Astrocyte of the spinal cord (primary cell): Measurements from ENCODE around the gene MTREX.

Source experiments
- DNase-seq: peaks from one replicate; pipeline ENCODE4 v3.0.0; 2011; ENCODE audit warnings: low read depth, low spot score
- H3K4me3 ChIP-seq: 2 replicates; pipeline ENCODE4 v1.5.1; 2011; ENCODE audit warnings: low read depth, mild to moderate bottlenecking, low read length, moderate library complexity
- CTCF ChIP-seq: IDR thresholded peaks from 2 replicates; pipeline ENCODE4 v1.5.1; 2012; ENCODE audit warnings: low read depth, mild to moderate bottlenecking, low read length, inconsistent platforms
- in situ Hi-C: cut with HindIII; loops from 2 replicates; pipeline ENCODE4 v1.10.0; 2017; ENCODE audit warnings: low sequenced_read_pairs

The MTREX gene

GRCh38 chr5:55459572-55459971, 151.8 kb downstream of the MTREX start:
- TF ChIP-seq CTCF, result no peak
- H3K4me3 ChIP-seq, result no peak overlapping the region
- in situ Hi-C loops, result no loop called here
- DNase-seq, result no peak

GRCh38 chr5:55463613-55464012, 155.8 kb downstream of the MTREX start:
- no peak for DNase-seq
- in situ Hi-C loops, result no loop called here
- no peak overlapping the region for H3K4me3 ChIP-seq
- TF ChIP-seq CTCF, result no peak

GRCh38 chr5:55467862-55468551, 160.2 kb downstream of the MTREX start:
- TF ChIP-seq CTCF, result no peak
- DNase-seq, result no peak
- in situ Hi-C loops, result no loop called here
- no peak overlapping the region for H3K4me3 ChIP-seq

GRCh38 chr5:55469839-55470238, 162.1 kb downstream of the MTREX start:
- no peak for DNase-seq
- H3K4me3 ChIP-seq, result no peak overlapping the region
- no peak for TF ChIP-seq CTCF
- in situ Hi-C loops, result no loop called here

- in situ Hi-C loops, result no loop called here
- TF ChIP-seq CTCF, result no peak
- no peak overlapping the region for H3K4me3 ChIP-seq
- no peak for DNase-seq
Observed at GRCh38 chr5:55470282-55470681, 162.5 kb downstream of the MTREX start.

- TF ChIP-seq CTCF, result no peak
- H3K4me3 ChIP-seq, result no peak overlapping the region
- in situ Hi-C loops, result no loop called here
- no peak for DNase-seq
Observed at GRCh38 chr5:55471468-55471867, 163.7 kb downstream of the MTREX start.
